ENCODE measurements around the gene ING3.

DNA sequence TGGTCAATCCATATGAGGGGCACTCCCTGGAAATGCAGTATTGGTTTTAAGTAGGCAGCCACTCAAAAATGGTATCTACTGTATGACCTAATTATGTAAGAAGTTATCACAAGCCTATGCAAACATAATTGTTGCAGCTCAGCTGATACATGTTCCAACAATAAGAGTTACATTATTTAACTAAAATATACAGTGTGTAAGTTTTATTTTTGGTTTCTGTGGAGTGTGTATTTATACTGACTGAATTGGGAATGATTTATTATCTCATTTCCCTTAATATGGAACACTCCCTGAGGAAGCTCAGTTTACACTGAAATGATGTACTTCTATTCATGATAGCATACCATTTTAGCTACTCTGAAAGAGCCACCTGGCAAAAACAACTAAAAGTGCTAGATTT, 2.6 kb upstream of the ING3 start:
- TF ChIP-seq, protein P1, sequence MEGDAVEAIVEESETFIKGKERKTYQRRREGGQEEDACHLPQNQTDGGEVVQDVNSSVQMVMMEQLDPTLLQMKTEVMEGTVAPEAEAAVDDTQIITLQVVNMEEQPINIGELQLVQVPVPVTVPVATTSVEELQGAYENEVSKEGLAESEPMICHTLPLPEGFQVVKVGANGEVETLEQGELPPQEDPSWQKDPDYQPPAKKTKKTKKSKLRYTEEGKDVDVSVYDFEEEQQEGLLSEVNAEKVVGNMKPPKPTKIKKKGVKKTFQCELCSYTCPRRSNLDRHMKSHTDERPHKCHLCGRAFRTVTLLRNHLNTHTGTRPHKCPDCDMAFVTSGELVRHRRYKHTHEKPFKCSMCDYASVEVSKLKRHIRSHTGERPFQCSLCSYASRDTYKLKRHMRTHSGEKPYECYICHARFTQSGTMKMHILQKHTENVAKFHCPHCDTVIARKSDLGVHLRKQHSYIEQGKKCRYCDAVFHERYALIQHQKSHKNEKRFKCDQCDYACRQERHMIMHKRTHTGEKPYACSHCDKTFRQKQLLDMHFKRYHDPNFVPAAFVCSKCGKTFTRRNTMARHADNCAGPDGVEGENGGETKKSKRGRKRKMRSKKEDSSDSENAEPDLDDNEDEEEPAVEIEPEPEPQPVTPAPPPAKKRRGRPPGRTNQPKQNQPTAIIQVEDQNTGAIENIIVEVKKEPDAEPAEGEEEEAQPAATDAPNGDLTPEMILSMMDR (conservative IDR thresholded peaks at IDR 0.05; ENCODE audit: low read length), result no peak
- no peak for TF ChIP-seq EZH2phosphoT487 (IDR thresholded peaks at IDR 0.05; ENCODE audit: borderline replicate concordance, low read depth, low read length)

All from OCI-LY7 (cell line).